ENCODE results near the gene CTBP2.

CTBP2 gene

DNA sequence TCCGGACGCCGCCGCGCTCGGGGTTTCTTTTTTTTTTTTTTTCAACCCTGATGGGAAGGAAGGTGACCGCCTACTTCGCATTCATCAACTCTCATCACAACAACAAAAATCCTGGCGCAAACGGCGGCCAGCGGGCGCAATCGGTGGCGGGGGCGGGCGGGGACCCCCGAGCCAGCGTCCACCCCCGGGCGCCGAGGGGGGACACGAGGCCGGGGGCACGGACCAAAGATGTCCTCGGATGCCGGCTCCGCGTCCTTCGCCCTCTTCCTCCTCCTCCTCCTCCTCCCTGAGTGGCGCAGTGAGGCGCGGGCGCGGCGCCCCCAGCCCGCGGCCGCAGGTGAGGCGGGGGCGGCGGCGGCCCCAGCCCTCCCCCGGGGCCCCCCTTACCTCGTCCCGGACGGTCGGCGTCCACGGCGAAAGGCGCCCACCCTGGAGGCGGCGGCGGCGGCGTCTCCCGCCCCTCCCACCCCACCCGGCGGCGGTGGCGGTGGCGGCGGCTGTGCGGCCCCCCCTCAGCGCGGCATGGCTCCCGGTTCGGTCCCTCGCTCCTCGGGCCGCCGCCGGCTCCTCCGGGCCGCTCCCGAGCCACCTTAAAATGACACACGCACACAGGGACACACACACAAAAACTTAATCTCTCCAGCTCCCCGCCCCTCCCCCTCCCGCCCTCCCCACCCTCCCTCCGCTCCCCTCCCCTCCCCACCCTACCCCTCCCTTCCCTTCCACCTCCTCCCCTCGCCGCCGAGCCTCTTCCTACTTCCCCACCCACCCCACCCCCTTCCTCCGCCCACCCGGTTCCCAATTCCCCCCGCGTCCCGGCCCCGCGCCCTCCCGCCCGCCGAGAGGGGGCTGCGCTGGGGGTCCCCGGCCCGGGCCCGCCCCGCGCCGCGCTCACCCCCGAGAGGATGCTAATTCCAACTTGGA is at the start of gene CTBP2:
Gene CTBP2, minus strand, starts transcription at position 632 of the 924 bp plus-strand sequence.
- DNase-seq, result no peak

- no peak for DNase-seq
Measured at GRCh38 chr10:125209591-125210355, 49.4 kb upstream of the CTBP2 start.

GRCh38 chr10:125208854-125209565 is 48.6 kb upstream of the CTBP2 start:
- no peak for DNase-seq

DNA sequence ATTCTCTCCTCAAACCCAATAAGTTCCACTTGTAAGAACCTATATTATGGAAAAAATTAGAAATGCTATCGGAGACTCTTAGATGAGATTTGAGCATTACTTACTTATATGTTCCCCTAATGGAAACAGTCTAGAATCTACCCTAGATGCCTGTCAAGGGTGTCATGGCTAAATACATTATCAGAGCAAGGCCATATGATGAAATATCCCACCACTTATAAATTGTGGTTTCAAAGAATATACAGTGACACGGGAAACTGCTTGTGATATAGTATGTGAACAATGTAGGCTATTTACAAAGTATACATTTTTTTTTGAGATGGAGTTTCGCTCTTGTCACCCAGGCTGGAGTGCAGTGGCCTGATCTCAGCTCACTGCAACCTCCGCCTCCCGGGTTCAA is 46.3 kb upstream of the CTBP2 start:
- no peak for DNase-seq

DNA sequence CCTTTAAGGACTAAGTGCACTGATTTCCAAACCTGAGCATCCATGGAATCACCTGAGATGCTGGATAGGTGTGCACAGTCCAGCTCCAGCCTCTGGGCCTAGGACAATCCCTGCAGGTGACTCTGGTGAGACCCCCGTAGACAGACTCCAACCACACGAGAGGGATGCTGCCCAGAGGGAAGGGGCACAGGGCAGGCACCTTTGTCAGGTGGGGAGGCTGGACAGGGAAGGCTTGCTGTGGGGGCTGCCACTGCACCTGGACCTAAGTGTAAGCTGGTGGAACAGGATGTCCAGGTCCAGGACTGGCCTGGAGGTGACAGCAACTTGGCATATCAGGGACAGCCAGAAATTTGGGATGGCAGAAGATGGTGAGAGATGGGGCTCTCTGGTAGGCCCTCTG is 45.1 kb upstream of the CTBP2 start:
- DNase-seq, result no peak

GRCh38 chr10:125204400-125204799 is 44.0 kb upstream of the CTBP2 start:
- DNase-seq, result no peak

DNA sequence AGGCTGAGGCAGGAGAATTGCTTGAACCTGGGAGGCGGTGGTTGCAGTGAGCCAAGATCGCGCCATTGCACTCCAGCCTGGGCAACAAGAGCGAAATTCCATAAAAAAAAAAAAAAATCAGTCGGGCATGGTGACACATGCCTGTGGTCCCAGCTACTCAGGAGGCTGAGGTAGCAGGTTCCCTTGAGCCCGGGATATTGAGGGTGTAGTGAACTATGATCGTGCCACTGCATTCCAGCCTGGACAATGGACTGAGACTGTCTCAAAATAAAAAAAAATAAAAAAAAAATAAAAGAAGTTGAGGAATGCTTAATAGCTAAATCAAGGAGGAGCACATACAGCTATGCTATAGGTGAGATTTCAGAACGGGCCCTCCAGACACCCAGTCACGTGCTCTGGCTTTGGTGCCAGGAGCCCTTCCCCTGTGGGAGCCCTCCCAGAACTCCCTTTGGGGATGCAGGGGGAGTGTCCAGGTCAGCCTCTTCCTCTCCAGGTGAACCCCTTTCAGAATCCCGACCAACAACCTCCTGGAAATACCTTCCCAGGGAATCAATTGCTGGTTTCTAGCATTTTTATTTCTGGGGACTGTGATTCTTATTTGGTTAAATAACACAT is 42.9 kb upstream of the CTBP2 start:
- no peak for DNase-seq

GRCh38 chr10:125201791-125202622 is 41.6 kb upstream of the CTBP2 start:
- DNase-seq, result no peak

- no peak for DNase-seq
Measured at GRCh38 chr10:125201108-125201524, 40.8 kb upstream of the CTBP2 start.

DNA sequence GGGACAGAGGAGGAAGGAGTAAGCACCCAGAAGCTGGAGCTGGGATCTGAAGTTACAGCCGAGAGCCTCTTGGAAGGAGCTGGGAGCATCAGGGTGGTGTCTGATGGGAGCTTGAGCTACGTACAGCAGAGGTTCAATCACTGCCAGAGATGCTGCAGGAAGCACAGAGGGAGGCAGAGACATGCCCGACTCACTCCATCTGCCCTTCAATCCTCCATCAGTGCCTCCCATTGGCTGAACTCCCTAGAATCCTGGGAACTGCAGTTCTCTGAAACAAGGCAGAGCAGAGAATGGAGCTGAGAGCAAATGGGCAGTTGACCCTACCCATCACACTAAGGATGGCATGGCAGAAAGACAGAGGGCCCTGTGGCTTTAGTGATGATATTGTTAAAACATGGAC is 40.0 kb upstream of the CTBP2 start:
- no peak for DNase-seq

- no peak for DNase-seq
Measured at GRCh38 chr10:125199270-125199669, 38.9 kb upstream of the CTBP2 start.

DNA sequence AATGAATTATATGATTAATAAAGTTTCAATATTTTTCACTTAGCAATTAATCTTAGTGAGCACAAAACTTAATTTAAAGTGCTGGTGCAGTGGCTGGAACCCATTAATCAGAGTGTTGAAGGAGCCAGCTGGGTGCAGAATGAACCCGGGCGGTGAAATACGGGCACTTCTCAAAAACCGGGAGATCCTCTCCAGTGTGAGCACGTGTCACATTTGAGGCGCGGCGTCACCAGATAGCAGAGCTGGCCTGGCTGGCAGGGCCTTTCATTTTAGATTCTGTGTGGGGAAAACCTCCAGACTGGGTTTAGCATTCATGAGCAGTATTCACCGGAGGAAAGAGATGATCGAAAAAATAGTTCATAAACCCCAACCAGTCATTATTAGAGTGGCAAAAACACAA is 34.5 kb upstream of the CTBP2 start:
- DNase-seq, result no peak

- DNase-seq, result no peak
Measured at GRCh38 chr10:125193306-125193877, 33.0 kb upstream of the CTBP2 start.

GRCh38 chr10:125192620-125193019 is 32.3 kb upstream of the CTBP2 start:
- no peak for DNase-seq

GRCh38 chr10:125192005-125192404 is 31.6 kb upstream of the CTBP2 start:
- no peak for DNase-seq

DNA sequence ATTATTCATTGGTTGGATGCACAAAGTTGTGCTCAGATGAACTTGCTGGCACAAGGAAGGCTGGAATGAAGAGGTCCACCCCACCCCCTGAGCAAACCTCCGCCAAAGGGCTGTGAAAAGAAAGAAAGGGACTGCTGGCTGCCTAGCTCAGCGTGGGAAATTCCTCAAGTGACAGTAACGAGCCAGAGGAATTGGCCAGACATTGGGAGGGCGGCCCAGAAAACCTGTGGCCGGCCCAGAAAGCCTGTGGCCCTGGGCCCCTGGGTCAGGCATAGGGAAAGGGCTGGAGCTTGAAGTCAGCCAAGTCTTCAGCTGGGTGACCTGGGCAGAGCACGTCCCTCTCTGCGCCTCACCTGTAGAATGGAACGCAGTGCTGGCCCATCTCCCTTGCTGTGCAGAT is 30.6 kb upstream of the CTBP2 start:
- no peak for DNase-seq

DNA sequence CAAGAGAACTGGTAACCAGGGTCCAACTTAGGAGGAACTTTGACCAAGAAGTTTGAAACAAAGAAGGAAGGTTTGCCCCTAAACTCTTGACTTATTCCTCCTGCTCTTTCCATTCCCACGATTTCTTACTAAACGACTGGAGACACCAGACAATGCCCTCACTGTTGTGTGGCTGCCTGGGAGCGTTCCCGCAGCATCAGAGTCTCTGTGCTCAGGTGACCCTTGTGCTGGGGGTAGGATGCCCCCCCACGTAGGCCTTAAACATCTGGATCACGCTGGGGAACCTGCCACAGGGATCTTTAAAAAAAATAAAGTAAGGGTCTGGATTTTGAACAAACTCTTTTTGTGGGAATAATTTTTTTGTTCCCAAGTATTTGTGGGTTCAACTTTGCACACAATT is 30.1 kb upstream of the CTBP2 start:
- no peak for DNase-seq

- DNase-seq, result no peak
Measured at GRCh38 chr10:125189162-125189561, 28.8 kb upstream of the CTBP2 start.

- no peak for DNase-seq
Measured at GRCh38 chr10:125187238-125188194, 27.2 kb upstream of the CTBP2 start.

DNA sequence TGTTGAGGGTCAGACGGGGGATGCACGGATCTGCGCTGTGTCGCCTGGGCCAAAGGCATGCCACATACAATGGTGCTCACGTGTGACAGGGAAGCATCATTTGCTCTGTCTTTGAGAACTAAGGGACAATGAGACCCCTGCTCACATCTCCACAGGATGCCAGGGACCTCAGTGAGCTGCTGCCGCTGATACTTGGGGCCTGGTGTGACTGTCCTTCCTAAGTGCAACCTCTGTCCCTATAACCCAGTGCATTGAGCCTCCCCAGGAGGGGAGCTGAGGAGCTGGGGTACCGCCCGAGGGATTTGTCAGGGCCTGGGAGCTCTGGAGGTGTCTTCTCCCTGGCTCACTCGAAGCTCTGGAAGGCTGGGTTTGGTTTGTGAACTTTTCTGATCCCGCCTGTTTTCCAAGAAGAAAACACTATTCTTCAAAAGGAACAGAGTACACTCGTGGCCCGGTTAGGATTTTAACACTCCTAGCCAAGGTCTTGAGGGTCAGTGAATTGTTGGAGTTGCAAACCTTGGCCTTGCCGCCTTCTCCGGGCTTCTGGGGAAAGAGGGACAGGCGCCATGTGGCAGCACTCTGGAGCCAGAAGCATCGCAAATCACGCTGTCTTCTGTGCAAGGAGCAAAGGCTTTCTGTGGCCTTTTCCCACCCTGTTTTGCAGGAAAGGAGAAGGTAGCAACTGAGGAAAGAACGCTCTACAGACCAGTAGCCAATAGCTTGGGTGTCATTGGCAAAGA is 26.2 kb upstream of the CTBP2 start:
- DNase-seq, result no peak

Data from DMS 273 treated with DMSO at 0.1 percent for 48 hours (cell line).